ENCODE data around the gene AGFG2. TPM values are rescaled to one million over a fixed set of nuclear protein-coding genes. Genes with fewer than 3 reads are reported as not detected.
A peak's percentile ranks its signal among the peaks of the same experiment; 100 is the strongest.
"Not testable (repeated sequence)": the region's sequence is repeated elsewhere in the genome, so short reads cannot be mapped to it uniquely, and the experiment has no call there.

Gene AGFG2
- total and polyA plus RNA-seq, 2 of the 4 experiments (the other 2 are of a cell fraction): 3.0 to 10.0 TPM

DNA sequence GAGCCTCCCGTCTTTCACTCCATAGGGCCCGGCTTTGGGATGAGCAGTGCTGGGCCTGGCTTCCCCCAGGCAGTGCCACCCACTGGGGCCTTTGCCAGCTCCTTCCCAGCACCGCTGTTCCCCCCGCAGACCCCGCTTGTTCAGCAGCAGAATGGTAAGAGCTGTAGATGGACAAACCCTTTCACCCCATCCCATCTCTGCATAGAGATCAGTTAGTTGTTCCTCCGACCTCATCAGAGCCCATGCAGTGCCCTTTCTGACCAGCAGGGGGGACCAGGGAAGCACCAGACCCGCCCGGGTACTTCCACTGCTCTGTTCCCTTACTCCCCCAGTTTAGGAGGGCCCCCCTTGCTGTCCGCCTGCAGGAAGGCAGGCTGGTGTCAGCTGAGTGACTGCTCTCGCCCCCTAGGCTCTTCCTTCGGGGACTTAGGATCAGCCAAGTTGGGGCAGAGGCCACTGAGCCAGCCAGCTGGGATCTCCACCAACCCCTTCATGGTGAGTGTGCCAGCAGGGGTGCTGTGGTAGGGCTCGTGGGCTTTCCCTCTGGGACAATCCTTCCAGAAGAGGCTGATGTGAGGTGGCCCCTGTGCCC is 24.9 kb downstream of the AGFG2 start:
- ATAC-seq (ENCODE audit: low read depth) (peak; percentile 94), DNase-seq (peak; percentile 63)
- in situ Hi-C loops (cut with MboI; ENCODE audit: low sequenced_read_pairs) (loop anchor here (5.0 kb wide), 1 partner anchor 92 kb away; no protein-coding TSS in a partner anchor), intact Hi-C loops (cut with micrococcal nuclease) (loop anchor here (1.0 kb wide), 1 partner anchor 127 kb away; no protein-coding TSS in a partner anchor), dilution Hi-C loops (cut with HindIII; ENCODE audit: low sequenced_read_pairs, unreplicated experiment) (no loop called here)
- Histone ChIP-seq H3K9me3 (ENCODE audit: control insufficient read depth, insufficient read depth, low read length) (no peaks in the 10 kb centered on the region), H2BK5ac (ENCODE audit: low read depth, low read length, poor library complexity, severe bottlenecking) (no peak overlapping the region), H2AFZ (replicated peaks; ENCODE audit: low read length, poor library complexity) (peak overlapping the region; percentile 81), H3K4me3 (ENCODE audit: insufficient read depth, low read depth, low read length) (no peak overlapping the region), H3K18ac (ENCODE audit: low read depth, low read length) (no peak overlapping the region), H3K23ac (ENCODE audit: low read depth, low read length) (no peak overlapping the region), H2BK15ac (ENCODE audit: low read depth, low read length) (no peak overlapping the region), H3K4me2 (ENCODE audit: low read depth, low read length) (no peak overlapping the region), H3K14ac (replicated peaks; ENCODE audit: low read depth, low read length) (no peak overlapping the region), H3K9ac (ENCODE audit: low read depth, low read length) (no peak overlapping the region), H3K9me1 (ENCODE audit: insufficient read depth, low read length) (no peaks in the 10 kb centered on the region; the same call in 1 of the 2 replicates), H3K27ac (ENCODE audit: insufficient read depth, low read length) (no peak overlapping the region), H2BK20ac (ENCODE audit: low read depth, low read length) (no peak overlapping the region; the same call in 1 of the 2 replicates), H2BK120ac (ENCODE audit: low read depth, low read length) (no peak overlapping the region), H4K91ac (ENCODE audit: insufficient read depth, low read depth, low read length) (no peak overlapping the region), H3K27me3 (ENCODE audit: control insufficient read depth, insufficient read depth, low read length) (no peaks in the 10 kb centered on the region), H4K20me1 (ENCODE audit: insufficient read depth, low read length) (no peaks in the 10 kb centered on the region), H2AK5ac (ENCODE audit: low read depth, low read length) (peak overlapping the region; percentile 61; the same call in 1 of the 2 replicates), H2AK9ac (replicated peaks; ENCODE audit: low read depth, low read length, poor library complexity) (peak overlapping the region; percentile 93), H3K4ac (ENCODE audit: low read depth, low read length) (no peak overlapping the region), H3K56ac (ENCODE audit: extremely low read depth, insufficient read depth, low read length) (no peak overlapping the region), H3K36me3 (ENCODE audit: control insufficient read depth, insufficient read depth, low read length) (no peaks in the 10 kb centered on the region), H3K79me1 (ENCODE audit: low read depth in 1 of 2, low read length in 2 of 2) (no peaks in the 10 kb centered on the region), H4K5ac (ENCODE audit: low read depth, low read length) (no peak overlapping the region), H3K4me1 (ENCODE audit: control insufficient read depth, insufficient read depth, low read length) (peaks cover 2% of the 10 kb centered on the region; the same call in 1 of the 2 replicates), H4K8ac (ENCODE audit: low read depth in 2 of 2, low read length in 2 of 2) (no peak overlapping the region)
- no TSS peak for BruUV-seq (replicated peaks)
- peak; percentile 84 for TF ChIP-seq RAD21 (IDR thresholded peaks at IDR 0.05; ENCODE audit: low read length)
- no peak for TF ChIP-seq NFE2L2 (IDR thresholded peaks at IDR 0.05; ENCODE audit: low read depth, low read length)
- TF ChIP-seq SMC3 (IDR thresholded peaks at IDR 0.05; ENCODE audit: low read depth, low read length): peak; percentile 84
- no peak for TF ChIP-seq CHD1 (IDR thresholded peaks at IDR 0.05; ENCODE audit: low read depth, low read length)
- TF ChIP-seq, protein P1, sequence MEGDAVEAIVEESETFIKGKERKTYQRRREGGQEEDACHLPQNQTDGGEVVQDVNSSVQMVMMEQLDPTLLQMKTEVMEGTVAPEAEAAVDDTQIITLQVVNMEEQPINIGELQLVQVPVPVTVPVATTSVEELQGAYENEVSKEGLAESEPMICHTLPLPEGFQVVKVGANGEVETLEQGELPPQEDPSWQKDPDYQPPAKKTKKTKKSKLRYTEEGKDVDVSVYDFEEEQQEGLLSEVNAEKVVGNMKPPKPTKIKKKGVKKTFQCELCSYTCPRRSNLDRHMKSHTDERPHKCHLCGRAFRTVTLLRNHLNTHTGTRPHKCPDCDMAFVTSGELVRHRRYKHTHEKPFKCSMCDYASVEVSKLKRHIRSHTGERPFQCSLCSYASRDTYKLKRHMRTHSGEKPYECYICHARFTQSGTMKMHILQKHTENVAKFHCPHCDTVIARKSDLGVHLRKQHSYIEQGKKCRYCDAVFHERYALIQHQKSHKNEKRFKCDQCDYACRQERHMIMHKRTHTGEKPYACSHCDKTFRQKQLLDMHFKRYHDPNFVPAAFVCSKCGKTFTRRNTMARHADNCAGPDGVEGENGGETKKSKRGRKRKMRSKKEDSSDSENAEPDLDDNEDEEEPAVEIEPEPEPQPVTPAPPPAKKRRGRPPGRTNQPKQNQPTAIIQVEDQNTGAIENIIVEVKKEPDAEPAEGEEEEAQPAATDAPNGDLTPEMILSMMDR (conservative IDR thresholded peaks at IDR 0.05; ENCODE audit: low read depth, low read length): peak; percentile 89
- ChIA-PET CTCF (interaction anchor here (0.5 to 1.5 kb wide), 7 partner anchors 24 to 128 kb away, joined by 3 to 9 read pairs (median 4); no protein-coding TSS in a partner anchor), POLR2A (ENCODE audit: unreplicated experiment) (interaction anchor here (0.6 kb wide), 1 partner anchor 20 kb away, joined by 5 read pairs; no protein-coding TSS in a partner anchor)
- no CpG with 5 or more reads among the region's 12 CpGs for WGBS, 2 experiments (ENCODE audit: extremely low coverage in 2 of 2, insufficient read length in 1 of 2)

DNA sequence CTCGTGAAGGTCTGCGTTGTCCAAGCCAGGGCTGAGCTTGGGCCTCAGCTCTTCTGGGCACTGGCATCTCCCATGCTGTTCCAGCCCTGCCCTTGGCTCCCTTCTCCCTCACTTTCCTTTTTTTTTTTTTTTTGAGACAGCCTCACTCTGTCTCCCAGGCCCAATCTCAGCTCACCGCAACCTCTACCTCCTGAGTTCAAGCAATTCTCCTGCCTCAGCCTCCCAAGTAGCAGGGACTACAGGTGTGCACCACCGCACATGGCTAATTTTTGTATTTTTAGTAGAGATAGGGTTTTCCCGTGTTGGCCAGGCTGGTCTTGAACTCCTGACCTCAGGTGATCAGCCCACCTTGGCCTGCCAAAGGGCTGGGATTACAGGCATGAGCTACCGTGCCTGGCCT is 25.4 kb downstream of the AGFG2 start:
- DNase-seq; H3K4me1 ChIP-seq (ENCODE audit: control insufficient read depth, insufficient read depth, low read length); H3K14ac ChIP-seq (replicated peaks; ENCODE audit: low read depth, low read length); H3K4me2 ChIP-seq (ENCODE audit: low read depth, low read length); H4K5ac ChIP-seq (ENCODE audit: low read depth, low read length); H3K4ac ChIP-seq (ENCODE audit: low read depth, low read length); H3K79me1 ChIP-seq (ENCODE audit: low read depth in 1 of 2, low read length in 2 of 2); H3K56ac ChIP-seq (ENCODE audit: extremely low read depth, insufficient read depth, low read length); dilution Hi-C loops (cut with HindIII; ENCODE audit: low sequenced_read_pairs, unreplicated experiment); H4K8ac ChIP-seq (ENCODE audit: low read depth in 2 of 2, low read length in 2 of 2); BruUV-seq (replicated peaks); H3K9me3 ChIP-seq (ENCODE audit: control insufficient read depth, insufficient read depth, low read length); H2BK15ac ChIP-seq (ENCODE audit: low read depth, low read length); H3K36me3 ChIP-seq (ENCODE audit: control insufficient read depth, insufficient read depth, low read length); H3K18ac ChIP-seq (ENCODE audit: low read depth, low read length); H2BK20ac ChIP-seq (ENCODE audit: low read depth, low read length); H3K27ac ChIP-seq (ENCODE audit: insufficient read depth, low read length); H4K20me1 ChIP-seq (ENCODE audit: insufficient read depth, low read length); H4K91ac ChIP-seq (ENCODE audit: insufficient read depth, low read depth, low read length); H3K27me3 ChIP-seq (ENCODE audit: control insufficient read depth, insufficient read depth, low read length); H2BK5ac ChIP-seq (ENCODE audit: low read depth, low read length, poor library complexity, severe bottlenecking); H3K4me3 ChIP-seq (ENCODE audit: insufficient read depth, low read depth, low read length); H3K9ac ChIP-seq (ENCODE audit: low read depth, low read length); H2BK120ac ChIP-seq (ENCODE audit: low read depth, low read length); ATAC-seq (ENCODE audit: low read depth); H3K9me1 ChIP-seq (ENCODE audit: insufficient read depth, low read length); H3K23ac ChIP-seq (ENCODE audit: low read depth, low read length): not testable (repeated sequence)
- CTCF ChIA-PET: interaction anchor here (0.6 to 1.5 kb wide), 4 partner anchors 24 to 128 kb away, joined by 4 to 9 read pairs (median 5); no protein-coding TSS in a partner anchor
- in situ Hi-C loops (cut with MboI; ENCODE audit: low sequenced_read_pairs): loop anchor here (5.0 kb wide), 1 partner anchor 92 kb away; no protein-coding TSS in a partner anchor
- Histone ChIP-seq H2AK5ac (ENCODE audit: low read depth, low read length) (peak overlapping the region; percentile 61; the same call in 1 of the 2 replicates), H2AK9ac (replicated peaks; ENCODE audit: low read depth, low read length, poor library complexity) (peak overlapping the region; percentile 93), H2AFZ (replicated peaks; ENCODE audit: low read length, poor library complexity) (peak overlapping the region; percentile 81)
- intact Hi-C loops (cut with micrococcal nuclease): loop anchor here (1.0 kb wide), 1 partner anchor 127 kb away; no protein-coding TSS in a partner anchor
- POLR2A ChIA-PET (ENCODE audit: unreplicated experiment): interaction anchor here (0.6 kb wide), 1 partner anchor 20 kb away, joined by 5 read pairs; no protein-coding TSS in a partner anchor
- WGBS, 2 experiments (ENCODE audit: extremely low coverage in 2 of 2, insufficient read length in 1 of 2): 83% methylated on average over 3 of the region's 6 CpGs; no CpG with 5 or more reads in 1 of the 2 experiments
